Panc1 (cell line): Measurements from ENCODE around the gene TMEM131L. TPM values are rescaled to one million over a fixed set of nuclear protein-coding genes. Genes with fewer than 3 reads are reported as not detected.
A peak's percentile ranks its signal among the peaks of the same experiment; 100 is the strongest.

ENCODE experiments used
- ATAC-seq: fragments of 200-7000 bp; cut with Tn5 transposase; 2 replicates; pipeline ENCODE4 v1.9.1; 2020; ENCODE audit warnings: mild to moderate bottlenecking, moderate library complexity
- BruUV-seq: library from RNA; stranded (reverse); fragments of 400-500 nt; replicated peaks from 2 replicates; lab custom pipeline; 2021; lab: Mats Ljungman, UMichigan
- CTCF ChIA-PET: fragments of 300-600 bp; sonication (Branson Sonifier 250); formaldehyde crosslinking; loops from one replicate; lab custom pipeline; 2022; ENCODE audit warnings: antibody characterized with exemption; lab: Charles Lee
- POLR2A ChIA-PET: fragments of 300-600 bp; sonication (Branson Sonifier 250); formaldehyde crosslinking; loops from one replicate; lab custom pipeline; 2022; ENCODE audit warnings: antibody characterized with exemption; lab: Charles Lee
- DNase-seq: peaks from one replicate; pipeline ENCODE4 v3.0.0-alpha.2; 2010; ENCODE audit warnings: low read depth, low spot score
- H3K27ac ChIP-seq: 2 replicates; pipeline ENCODE4 v1.5.1; 2011; ENCODE audit warnings: mild to moderate bottlenecking, low read length, inconsistent platforms
- H3K27me3 ChIP-seq: fragments of 200-500 bp; sonication (Bioruptor generic); 2 replicates; pipeline ENCODE4 v1.6.0; 2014; ENCODE audit warnings: low read length, inconsistent platforms; ENCODE audit not compliant: control insufficient read depth, insufficient read depth
- H3K36me3 ChIP-seq: fragments of 200-500 bp; sonication (Bioruptor generic); 2 replicates; pipeline ENCODE4 v1.5.1; 2014; ENCODE audit warnings: inconsistent platforms, mild to moderate bottlenecking, low read length, moderate library complexity; ENCODE audit not compliant: control insufficient read depth, insufficient read depth
- H3K4me1 ChIP-seq: 2 replicates; pipeline ENCODE4 v1.5.1; 2011; ENCODE audit warnings: inconsistent platforms, mild to moderate bottlenecking, low read length, moderate library complexity; ENCODE audit not compliant: control insufficient read depth, insufficient read depth
- H3K4me3 ChIP-seq, 2 experiments: 2 replicates each; pipeline ENCODE4 v1.5.1; 2011 to 2012; ENCODE audit warnings: low read depth in 2 of 2, low read length in 2 of 2, mild to moderate bottlenecking in 2 of 2, inconsistent platforms in 1 of 2, moderate library complexity in 1 of 2
- H3K9me3 ChIP-seq: fragments of 200-500 bp; sonication (Bioruptor generic); 2 replicates; pipeline ENCODE4 v1.5.1; 2014; ENCODE audit warnings: low read depth, mild to moderate bottlenecking, inconsistent platforms, low read length, moderate library complexity; ENCODE audit not compliant: control insufficient read depth, insufficient read depth
- CTCF ChIP-seq: fragments of 450-650 bp; IDR thresholded peaks from 2 replicates; pipeline ENCODE4 v1.5.1; 2017; ENCODE audit warnings: mild to moderate bottlenecking
- POLR2AphosphoS5 ChIP-seq: IDR thresholded peaks from 2 replicates; pipeline ENCODE4 v1.6.1; 2012; ENCODE audit warnings: mild to moderate bottlenecking, low read depth, low read length, moderate library complexity
- REST ChIP-seq, 2 experiments: IDR thresholded peaks; 2 replicates each; pipeline ENCODE4 v1.6.1; 2011 to 2012; ENCODE audit warnings: low read depth in 2 of 2, control low read depth in 1 of 2, low read length in 1 of 2, mild to moderate bottlenecking in 1 of 2, moderate library complexity in 1 of 2; ENCODE audit not compliant: insufficient read depth in 1 of 2
- SIN3A ChIP-seq: IDR thresholded peaks from 2 replicates; pipeline ENCODE4 v1.6.1; 2012; ENCODE audit warnings: low read depth, mild to moderate bottlenecking, low read length, moderate library complexity, borderline replicate concordance; ENCODE audit not compliant: insufficient read depth
- TCF7L2 ChIP-seq: IDR thresholded peaks from 2 replicates; pipeline ENCODE4 v1.6.1; 2011; ENCODE audit warnings: mild to moderate bottlenecking, low read depth, low read length, inconsistent platforms
- in situ Hi-C: cut with HindIII; loops from 2 replicates; pipeline ENCODE4 v1.10.0; 2016; ENCODE audit warnings: low sequenced_read_pairs, low pct_unique_long_range_greater_than_20kb
- intact Hi-C: fragments of 100-400 bp; cut with micrococcal nuclease; formaldehyde crosslinking; loops from one replicate; pipeline ENCODE4 v1.10.0; 2022; ENCODE audit not compliant: unreplicated experiment
- total RNA-seq: library from RNA; stranded (reverse); gene quantifications from one replicate; pipeline ENCODE4 v1.2.1, GENCODE V29; 2021; ENCODE audit not compliant: unreplicated experiment

Gene TMEM131L
- total RNA-seq, 1 experiment from 2014 or later: 13.5 TPM

- in situ Hi-C loops (no loop called here), intact Hi-C loops (no loop called here)
- BruUV-seq: no TSS peak
- Histone ChIP-seq H3K27ac (no peak overlapping the region), H3K4me3 (no peak overlapping the region), H3K36me3 (no peaks in the 10 kb centered on the region; the same call in 1 of the 2 replicates), H3K9me3 (no peaks in the 10 kb centered on the region), H3K4me1 (no peaks in the 10 kb centered on the region), H3K27me3 (no peaks in the 10 kb centered on the region)
- ChIA-PET CTCF (interaction anchor here (0.7 kb wide), 1 partner anchor 11 kb away, joined by 4 read pairs; no protein-coding TSS in a partner anchor), POLR2A (interaction anchor here (0.6 kb wide), 1 partner anchor 50 kb away, joined by 3 read pairs; no protein-coding TSS in a partner anchor)
- TF ChIP-seq SIN3A: no peak
- no peak for TF ChIP-seq POLR2AphosphoS5
- no peak for TF ChIP-seq TCF7L2
- 0 out of 2 replicates have a peak, but pooled peaks have one; percentile 10 for TF ChIP-seq CTCF
- TF ChIP-seq REST (IDR thresholded peaks at IDR 0.05; ENCODE audit: insufficient read depth in 1 of 2, low read depth in 2 of 2, low read length in 1 of 2): no peak
- ATAC-seq (no peak), DNase-seq (no peak)
These were observed 127.0 kb downstream of the TMEM131L start for GRCh38 chr4:153593161-153593560.

GRCh38 chr4:153594210-153594609 lies 128.1 kb downstream of the TMEM131L start:
- intact Hi-C loops: no loop called here
- ChIA-PET CTCF (no interaction called here), POLR2A (interaction anchor here (0.6 kb wide), 1 partner anchor 94 kb away, joined by 4 read pairs; no protein-coding TSS in a partner anchor)
- TF ChIP-seq SIN3A (no peak), REST (IDR thresholded peaks at IDR 0.05; ENCODE audit: insufficient read depth in 1 of 2, low read depth in 2 of 2, low read length in 1 of 2) (no peak), CTCF (no peak), POLR2AphosphoS5 (no peak), TCF7L2 (no peak)
- H3K4me3 ChIP-seq: no peak overlapping the region
- H3K27me3 ChIP-seq: no peaks in the 10 kb centered on the region
- ATAC-seq (no peak), DNase-seq (no peak)
- no TSS peak for BruUV-seq
- no peaks in the 10 kb centered on the region for H3K4me1 ChIP-seq
- H3K27ac ChIP-seq: no peak overlapping the region
- H3K9me3 ChIP-seq: no peaks in the 10 kb centered on the region
- in situ Hi-C loops: no loop called here
- no peaks in the 10 kb centered on the region; the same call in 1 of the 2 replicates for H3K36me3 ChIP-seq
